ENCODE data around the gene ASTN1.

- TF ChIP-seq CTCF (conservative IDR thresholded peaks at IDR 0.05) (no peak), EZH2 (IDR thresholded peaks at IDR 0.05; ENCODE audit: low read depth) (no peak)
These were observed 26.2 kb downstream of the ASTN1 start for GRCh38 chr1:177138347-177138746.
